GM23338 (cell line): ENCODE data around the gene CLCN2. TPM values are rescaled to one million over a fixed set of nuclear protein-coding genes. Genes with fewer than 3 reads are reported as not detected.

ENCODE experiments used
- ATAC-seq: fragments of 200-7000 bp; cut with Tn5 transposase; 3 replicates; pipeline ENCODE4 v1.9.1; 2020
- DNase-seq: peaks from one replicate; pipeline ENCODE4 v3.0.0-alpha.2; 2015; ENCODE audit warnings: low spot score
- H2AFZ ChIP-seq: fragments of 200-600 bp; sonication (generic); 2 replicates; pipeline ENCODE4 v1.8.0; 2016; ENCODE audit warnings: antibody characterized with exemption, mild to moderate bottlenecking, moderate library complexity
- H3F3A ChIP-seq: fragments of 200-600 bp; sonication (generic); replicated peaks from 2 replicates; pipeline ENCODE4 v1.8.0; 2017; ENCODE audit warnings: antibody characterized with exemption, mixed run types, low read depth
- H3K27ac ChIP-seq: fragments of 200-600 bp; sonication (generic); 2 replicates; pipeline ENCODE4 v1.6.1; 2016; ENCODE audit warnings: low read depth
- H3K27me3 ChIP-seq: fragments of 200-600 bp; sonication (generic); 2 replicates; pipeline ENCODE4 v1.8.0; 2016; ENCODE audit warnings: mild to moderate bottlenecking, mixed run types, moderate library complexity; ENCODE audit not compliant: insufficient read depth
- H3K36me3 ChIP-seq: fragments of 200-600 bp; sonication (generic); 2 replicates; pipeline ENCODE4 v1.8.0; 2016; ENCODE audit warnings: mild to moderate bottlenecking; ENCODE audit not compliant: insufficient read depth
- H3K4me1 ChIP-seq: fragments of 200-600 bp; sonication (generic); 2 replicates; pipeline ENCODE4 v1.8.0; 2016; ENCODE audit warnings: mild to moderate bottlenecking, moderate library complexity; ENCODE audit not compliant: insufficient read depth
- H3K4me2 ChIP-seq: fragments of 200-600 bp; sonication (generic); 2 replicates; pipeline ENCODE4 v1.7.1; 2017; ENCODE audit warnings: mixed run types
- H3K4me3 ChIP-seq: fragments of 200-600 bp; sonication (generic); 2 replicates; pipeline ENCODE4 v1.6.1; 2016; ENCODE audit warnings: mixed run types
- H3K79me2 ChIP-seq: fragments of 200-600 bp; sonication (generic); replicated peaks from 2 replicates; pipeline ENCODE4 v1.8.0; 2017; ENCODE audit warnings: mild to moderate bottlenecking; ENCODE audit not compliant: insufficient read depth
- H3K9me2 ChIP-seq: fragments of 200-600 bp; sonication (generic); 2 replicates; pipeline ENCODE4 v1.8.0; 2017; ENCODE audit not compliant: insufficient read depth
- H4K20me1 ChIP-seq: fragments of 200-600 bp; sonication (generic); replicated peaks from 2 replicates; pipeline ENCODE4 v1.8.0; 2017; ENCODE audit warnings: mild to moderate bottlenecking; ENCODE audit not compliant: insufficient read depth
- H3K27ac Mint-ChIP-seq: 2 replicates; pipeline ENCODE4 v1.8.0; 2020; ENCODE audit warnings: inconsistent platforms, mild to moderate bottlenecking, moderate library complexity, mixed read lengths
- H3K27me3 Mint-ChIP-seq: 3 replicates; pipeline ENCODE4 v1.8.0; 2022; ENCODE audit warnings: low read depth, mild to moderate bottlenecking, moderate library complexity, mixed read lengths, inconsistent platforms; ENCODE audit not compliant: insufficient read depth, poor library complexity
- H3K36me3 Mint-ChIP-seq: 3 replicates; pipeline ENCODE4 v1.8.0; 2021; ENCODE audit warnings: low read depth, mild to moderate bottlenecking, inconsistent platforms, moderate library complexity, mixed read lengths
- H3K4me1 Mint-ChIP-seq: 3 replicates; pipeline ENCODE4 v1.8.0; 2020; ENCODE audit warnings: mild to moderate bottlenecking, inconsistent platforms, mixed read lengths
- H3K4me3 Mint-ChIP-seq: 3 replicates; pipeline ENCODE4 v1.8.0; 2021; ENCODE audit warnings: moderate library complexity, mild to moderate bottlenecking, inconsistent platforms, mixed read lengths
- H3K9me3 Mint-ChIP-seq: 3 replicates; pipeline ENCODE4 v1.8.0; 2020; ENCODE audit warnings: moderate library complexity, mild to moderate bottlenecking, inconsistent platforms, mixed read lengths
- CREB1 ChIP-seq: fragments of 250-450 bp; sonication (Bioruptor Pico); IDR thresholded peaks from 2 replicates; pipeline ENCODE4 v1.5.0; 2020; ENCODE audit warnings: low read depth, mild to moderate bottlenecking, moderate library complexity
- ETS1 ChIP-seq: IDR thresholded peaks from 2 replicates; pipeline ENCODE4 v1.6.1; 2016; ENCODE audit warnings: antibody characterized with exemption
- EZH2 ChIP-seq: fragments of 200-600 bp; sonication (generic); IDR thresholded peaks from one replicate; pipeline ENCODE4 v1.8.0; 2017; ENCODE audit warnings: antibody characterized with exemption, mild to moderate bottlenecking, low read depth; ENCODE audit not compliant: unreplicated experiment
- JUNB ChIP-seq: IDR thresholded peaks from one replicate; pipeline ENCODE4 v1.6.1; 2016; ENCODE audit warnings: antibody characterized with exemption; ENCODE audit not compliant: unreplicated experiment
- POLR2AphosphoS5 ChIP-seq: IDR thresholded peaks from 2 replicates; pipeline ENCODE4 v1.6.1; 2016; ENCODE audit warnings: antibody characterized with exemption, low read depth
- ZNF114 ChIP-seq: fragments of 250-450 bp; sonication (Bioruptor Pico); IDR thresholded peaks from 2 replicates; pipeline ENCODE4 v1.5.0; 2020; ENCODE audit warnings: mild to moderate bottlenecking, moderate library complexity
- ZNF331 ChIP-seq: fragments of 250-450 bp; sonication (Bioruptor Pico); IDR thresholded peaks from 2 replicates; pipeline ENCODE4 v1.5.0; 2020; ENCODE audit warnings: low read depth, mild to moderate bottlenecking, moderate library complexity
- polyA plus RNA-seq: library from polyadenylated mRNA; unstranded; fragments of >200 nt; fragmentation: Nextera tagmentation; extraction: Ambion mirVana; gene quantifications from 2 replicates; pipeline ENCODE4 v1.2.1, GENCODE V29; 2016
- total RNA-seq: library from RNA; depleted of rRNA; stranded (reverse); fragments of >200 nt; shearing (Covaris generic); gene quantifications from 2 replicates; pipeline ENCODE4 v1.2.3, GENCODE V29; 2014
- TF ChIP-seq, protein P1 (sequence below): fragments of 250-450 bp; sonication (Bioruptor Pico); IDR thresholded peaks from 2 replicates; pipeline ENCODE4 v1.5.0; 2020; ENCODE audit warnings: mild to moderate bottlenecking, moderate library complexity

Gene CLCN2
- total and polyA plus RNA-seq, 2 experiments from 2014 or later, result 7.0 to 9.2 TPM

DNA sequence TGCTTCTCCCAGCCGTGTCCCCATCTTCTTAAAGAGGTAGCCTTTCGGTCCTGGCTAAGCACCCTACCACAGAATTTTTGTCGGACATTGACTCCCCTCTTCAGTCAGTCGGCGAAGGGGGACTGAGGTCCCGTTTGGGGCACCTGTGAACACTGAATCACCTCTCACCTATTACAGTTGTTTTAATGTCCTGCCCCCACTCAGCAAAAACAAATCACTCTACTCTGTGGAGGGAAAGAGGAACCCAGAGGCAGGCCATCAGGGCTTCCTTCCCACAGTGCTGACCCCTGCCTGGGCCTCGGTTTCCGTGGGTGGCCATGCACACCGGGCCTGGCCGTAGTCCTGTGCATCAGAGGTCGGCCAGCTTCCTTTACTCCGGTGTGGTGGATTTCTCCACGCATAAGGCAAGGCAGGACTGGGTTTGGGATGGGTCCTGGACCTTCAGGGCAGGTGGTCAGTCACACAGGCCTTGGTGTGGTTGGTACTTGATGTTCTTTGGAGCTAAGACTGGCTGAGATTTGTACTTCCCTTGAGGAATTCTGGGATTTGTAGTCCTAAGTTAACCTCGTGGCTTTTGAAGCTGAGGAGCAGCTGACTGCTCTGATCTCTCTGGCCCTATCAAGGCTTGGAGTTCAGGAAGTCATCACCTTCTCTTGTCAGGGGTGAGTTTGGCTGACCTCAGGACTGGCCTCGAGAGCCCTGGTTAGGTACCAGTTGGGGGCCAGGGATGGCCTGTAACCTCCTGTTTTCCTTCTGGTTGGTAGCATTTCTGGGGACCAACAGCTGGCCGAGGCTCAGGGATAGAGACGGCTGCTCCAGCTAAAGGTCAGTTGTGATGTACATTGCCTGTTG is 24.6 kb downstream of the CLCN2 start:
- Histone ChIP-seq H3K4me2 (peak overlapping the region; percentile 98), H3F3A (peaks cover 48% of the 10 kb centered on the region), H3K36me3 (peaks cover 25% of the 10 kb centered on the region), H3K27me3 (no peaks in the 10 kb centered on the region), H3K4me1 (peaks cover 27% of the 10 kb centered on the region), H3K4me3 (peak overlapping the region; percentile 86), H3K9me2 (no peaks in the 10 kb centered on the region), H4K20me1 (peaks cover 34% of the 10 kb centered on the region), H2AFZ (0 out of 2 replicates have a peak overlapping the region, but pooled peaks have one; percentile 14), H3K79me2 (peaks cover 28% of the 10 kb centered on the region), H3K27ac (peak overlapping the region; percentile 81)
- TF ChIP-seq POLR2AphosphoS5 (no peak), ETS1 (0 out of 2 replicates have a peak, but pooled peaks have one; percentile 46)
- Mint-ChIP-seq H3K4me3 (peak overlapping the region; percentile 87), H3K27ac (peak overlapping the region; percentile 95), H3K27me3 (peaks cover 43% of the 10 kb centered on the region), H3K36me3 (peaks cover 42% of the 10 kb centered on the region), H3K4me1 (peaks cover 40% of the 10 kb centered on the region), H3K9me3 (peaks cover 3% of the 10 kb centered on the region; the same call in 1 of the 3 replicates)
- ATAC-seq (peak; percentile 10), DNase-seq (peak; percentile 83)

DNA sequence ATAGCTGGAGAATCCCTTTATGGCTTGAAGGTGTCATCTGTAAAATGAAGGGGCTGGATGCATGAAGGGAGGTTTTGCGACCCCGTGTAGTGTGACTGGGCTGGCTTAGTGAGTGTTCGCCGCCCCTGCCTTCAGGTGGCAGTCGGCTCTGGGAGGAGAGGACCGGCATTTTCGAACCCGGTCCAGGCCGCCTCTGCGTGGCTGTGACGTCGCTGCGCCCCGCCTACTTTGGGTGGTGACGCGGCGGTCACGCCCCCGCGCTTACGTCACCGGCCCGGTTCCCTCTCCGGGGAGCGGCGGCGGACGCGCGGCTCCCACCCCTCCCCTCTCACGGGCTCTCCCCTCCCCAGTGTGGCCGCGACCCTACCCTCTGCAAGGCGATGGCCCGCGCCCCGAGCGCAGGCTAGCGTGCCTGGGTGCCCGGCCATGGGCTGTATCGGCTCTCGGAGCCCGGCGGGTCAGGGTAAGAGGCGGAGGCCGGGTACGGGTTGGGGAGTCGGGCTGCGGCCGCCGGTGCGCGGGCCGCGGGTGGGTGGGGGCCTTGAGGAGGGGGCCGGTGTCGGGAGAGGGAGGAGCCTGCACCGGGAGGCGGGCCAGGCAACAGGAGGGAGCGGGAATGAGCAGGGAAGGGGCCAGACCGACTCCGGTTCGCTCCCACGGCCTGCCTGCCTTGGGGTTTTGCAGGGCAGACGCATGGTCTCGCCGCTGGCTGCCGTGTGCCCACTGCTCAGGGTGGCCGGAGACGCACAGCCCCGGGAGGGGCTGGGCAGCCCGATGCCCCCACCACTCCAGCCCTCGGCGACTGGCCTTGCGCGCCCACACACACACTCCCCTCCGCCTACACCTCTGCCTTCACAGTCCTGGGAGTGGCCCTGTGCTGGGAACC is 25.5 kb downstream of the CLCN2 start:
- peak overlapping the region; percentile 87 for H3K4me3 Mint-ChIP-seq
- Histone ChIP-seq H2AFZ (0 out of 2 replicates have a peak overlapping the region, but pooled peaks have one; percentile 14), H3K4me1 (peaks cover 27% of the 10 kb centered on the region), H4K20me1 (peaks cover 41% of the 10 kb centered on the region), H3K36me3 (peaks cover 33% of the 10 kb centered on the region), H3K4me2 (peak overlapping the region; percentile 98), H3F3A (peaks cover 57% of the 10 kb centered on the region), H3K4me3 (peak overlapping the region; percentile 86), H3K27me3 (no peaks in the 10 kb centered on the region), H3K9me2 (no peaks in the 10 kb centered on the region), H3K27ac (peak overlapping the region; percentile 98), H3K79me2 (peaks cover 32% of the 10 kb centered on the region)
- peak overlapping the region; percentile 97 for H3K27ac Mint-ChIP-seq
- H3K36me3 Mint-ChIP-seq, result peaks cover 49% of the 10 kb centered on the region
- peaks cover 37% of the 10 kb centered on the region for H3K4me1 Mint-ChIP-seq
- ATAC-seq (peak; percentile 65), DNase-seq (peak; percentile 93)
- H3K9me3 Mint-ChIP-seq, result peaks cover 3% of the 10 kb centered on the region; the same call in 1 of the 3 replicates
- peaks cover 43% of the 10 kb centered on the region for H3K27me3 Mint-ChIP-seq
- TF ChIP-seq ZNF331 (no peak), EZH2 (no peak), CREB1 (CRISPR knock-in tag) (peak; percentile 98), JUNB (no peak), ZNF114 (no peak), ETS1 (peak; percentile 24; the same call in 1 of the 2 replicates)
- TF ChIP-seq, protein P1, sequence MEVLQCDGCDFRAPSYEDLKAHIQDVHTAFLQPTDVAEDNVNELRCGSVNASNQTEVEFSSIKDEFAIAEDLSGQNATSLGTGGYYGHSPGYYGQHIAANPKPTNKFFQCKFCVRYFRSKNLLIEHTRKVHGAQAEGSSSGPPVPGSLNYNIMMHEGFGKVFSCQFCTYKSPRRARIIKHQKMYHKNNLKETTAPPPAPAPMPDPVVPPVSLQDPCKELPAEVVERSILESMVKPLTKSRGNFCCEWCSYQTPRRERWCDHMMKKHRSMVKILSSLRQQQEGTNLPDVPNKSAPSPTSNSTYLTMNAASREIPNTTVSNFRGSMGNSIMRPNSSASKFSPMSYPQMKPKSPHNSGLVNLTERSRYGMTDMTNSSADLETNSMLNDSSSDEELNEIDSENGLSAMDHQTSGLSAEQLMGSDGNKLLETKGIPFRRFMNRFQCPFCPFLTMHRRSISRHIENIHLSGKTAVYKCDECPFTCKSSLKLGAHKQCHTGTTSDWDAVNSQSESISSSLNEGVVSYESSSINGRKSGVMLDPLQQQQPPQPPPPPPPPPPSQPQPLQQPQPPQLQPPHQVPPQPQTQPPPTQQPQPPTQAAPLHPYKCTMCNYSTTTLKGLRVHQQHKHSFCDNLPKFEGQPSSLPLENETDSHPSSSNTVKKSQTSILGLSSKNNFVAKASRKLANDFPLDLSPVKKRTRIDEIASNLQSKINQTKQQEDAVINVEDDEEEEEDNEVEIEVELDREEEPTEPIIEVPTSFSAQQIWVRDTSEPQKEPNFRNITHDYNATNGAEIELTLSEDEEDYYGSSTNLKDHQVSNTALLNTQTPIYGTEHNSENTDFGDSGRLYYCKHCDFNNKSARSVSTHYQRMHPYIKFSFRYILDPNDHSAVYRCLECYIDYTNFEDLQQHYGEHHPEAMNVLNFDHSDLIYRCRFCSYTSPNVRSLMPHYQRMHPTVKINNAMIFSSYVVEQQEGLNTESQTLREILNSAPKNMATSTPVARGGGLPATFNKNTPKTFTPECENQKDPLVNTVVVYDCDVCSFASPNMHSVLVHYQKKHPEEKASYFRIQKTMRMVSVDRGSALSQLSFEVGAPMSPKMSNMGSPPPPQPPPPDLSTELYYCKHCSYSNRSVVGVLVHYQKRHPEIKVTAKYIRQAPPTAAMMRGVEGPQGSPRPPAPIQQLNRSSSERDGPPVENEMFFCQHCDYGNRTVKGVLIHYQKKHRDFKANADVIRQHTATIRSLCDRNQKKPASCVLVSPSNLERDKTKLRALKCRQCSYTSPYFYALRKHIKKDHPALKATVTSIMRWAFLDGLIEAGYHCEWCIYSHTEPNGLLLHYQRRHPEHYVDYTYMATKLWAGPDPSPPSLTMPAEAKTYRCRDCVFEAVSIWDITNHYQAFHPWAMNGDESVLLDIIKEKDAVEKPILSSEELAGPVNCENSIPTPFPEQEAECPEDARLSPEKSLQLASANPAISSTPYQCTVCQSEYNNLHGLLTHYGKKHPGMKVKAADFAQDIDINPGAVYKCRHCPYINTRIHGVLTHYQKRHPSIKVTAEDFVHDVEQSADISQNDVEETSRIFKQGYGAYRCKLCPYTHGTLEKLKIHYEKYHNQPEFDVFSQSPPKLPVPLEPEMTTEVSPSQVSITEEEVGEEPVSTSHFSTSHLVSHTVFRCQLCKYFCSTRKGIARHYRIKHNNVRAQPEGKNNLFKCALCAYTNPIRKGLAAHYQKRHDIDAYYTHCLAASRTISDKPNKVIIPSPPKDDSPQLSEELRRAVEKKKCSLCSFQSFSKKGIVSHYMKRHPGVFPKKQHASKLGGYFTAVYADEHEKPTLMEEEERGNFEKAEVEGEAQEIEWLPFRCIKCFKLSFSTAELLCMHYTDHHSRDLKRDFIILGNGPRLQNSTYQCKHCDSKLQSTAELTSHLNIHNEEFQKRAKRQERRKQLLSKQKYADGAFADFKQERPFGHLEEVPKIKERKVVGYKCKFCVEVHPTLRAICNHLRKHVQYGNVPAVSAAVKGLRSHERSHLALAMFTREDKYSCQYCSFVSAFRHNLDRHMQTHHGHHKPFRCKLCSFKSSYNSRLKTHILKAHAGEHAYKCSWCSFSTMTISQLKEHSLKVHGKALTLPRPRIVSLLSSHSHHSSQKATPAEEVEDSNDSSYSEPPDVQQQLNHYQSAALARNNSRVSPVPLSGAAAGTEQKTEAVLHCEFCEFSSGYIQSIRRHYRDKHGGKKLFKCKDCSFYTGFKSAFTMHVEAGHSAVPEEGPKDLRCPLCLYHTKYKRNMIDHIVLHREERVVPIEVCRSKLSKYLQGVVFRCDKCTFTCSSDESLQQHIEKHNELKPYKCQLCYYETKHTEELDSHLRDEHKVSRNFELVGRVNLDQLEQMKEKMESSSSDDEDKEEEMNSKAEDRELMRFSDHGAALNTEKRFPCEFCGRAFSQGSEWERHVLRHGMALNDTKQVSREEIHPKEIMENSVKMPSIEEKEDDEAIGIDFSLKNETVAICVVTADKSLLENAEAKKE (CRISPR knock-in tag), result no peak
